Esophagus squamous epithelium (tissue), 5 donors: ENCODE results near the gene SCAANT1. TPM values are rescaled to one million over a fixed set of nuclear protein-coding genes. Genes with fewer than 3 reads are reported as not detected.

Experiments used
- DNase-seq: peaks from one replicate; lab custom pipeline; 2025; lab: John Stamatoyannopoulos, UW
- H3K27ac ChIP-seq, 4 donors: fragments of 200-600 bp; sonication (generic); one replicate each; pipeline ENCODE4 v1.5.1; 2016 to 2019; ENCODE audit warnings: mild to moderate bottlenecking in 1 of 4
- H3K27me3 ChIP-seq, 4 donors: fragments of 200-600 bp; sonication (generic); 1 replicate in 3 of 4; 2 replicates in 1 of 4; pipeline versions ENCODE4 v1.5.1 to v1.6.0; 2017 to 2021; ENCODE audit warnings: antibody characterized with exemption in 1 of 4
- H3K36me3 ChIP-seq, 3 donors: fragments of 200-600 bp; sonication (generic); one replicate each; pipeline ENCODE4 v1.5.1; 2016 to 2019
- H3K4me1 ChIP-seq, 3 donors: fragments of 200-600 bp; sonication (generic); one replicate each; pipeline ENCODE4 v1.5.1; 2017 to 2019
- H3K4me3 ChIP-seq, 4 donors: fragments of 200-600 bp; sonication (generic); 1 replicate in 3 of 4; 2 replicates in 1 of 4; pipeline ENCODE4 v1.5.1; 2016 to 2019; ENCODE audit warnings: mild to moderate bottlenecking in 2 of 4, moderate library complexity in 1 of 4
- H3K9me3 ChIP-seq, 3 donors: fragments of 200-600 bp; sonication (generic); one replicate each; pipeline ENCODE4 v1.5.1; 2016 to 2019
- CTCF ChIP-seq, 6 experiments: fragments of 450-650 bp in 4 of 6; fragments of 200-600 bp in 2 of 6; sonication (generic) in 2 of 6; IDR thresholded peaks; one replicate each; pipeline ENCODE4 v1.5.1; 2016 to 2019; ENCODE audit warnings: antibody characterized with exemption in 6 of 6, mild to moderate bottlenecking in 4 of 6, moderate library complexity in 4 of 6
- POLR2A ChIP-seq, 4 donors: fragments of 450-650 bp; IDR thresholded peaks; one replicate each; pipeline ENCODE4 v1.6.1; 2017; ENCODE audit warnings: antibody characterized with exemption in 4 of 4, mild to moderate bottlenecking in 4 of 4, moderate library complexity in 3 of 4
- WGBS, 2 donors: methylation state at CpG; one replicate each; pipeline ENCODE4 v1.1.5; 2018; 5-methylcytosine and 5-hydroxymethylcytosine counted together
- intact Hi-C: fragments of 100-400 bp; cut with DNase I; formaldehyde crosslinking; loops from one replicate; pipeline ENCODE4 v1.15.0; 2022
- total RNA-seq, 4 donors: library from RNA; depleted of rRNA; stranded (reverse); fragments of >200 nt; gene quantifications; one replicate each; pipeline ENCODE4 v1.1.0, GENCODE V29; 2016
- donor health status: DM: yes; HTN: yes; CAD: no.

The SCAANT1 gene
- total RNA-seq, 4 donors from 2014 or later: not detected

DNA sequence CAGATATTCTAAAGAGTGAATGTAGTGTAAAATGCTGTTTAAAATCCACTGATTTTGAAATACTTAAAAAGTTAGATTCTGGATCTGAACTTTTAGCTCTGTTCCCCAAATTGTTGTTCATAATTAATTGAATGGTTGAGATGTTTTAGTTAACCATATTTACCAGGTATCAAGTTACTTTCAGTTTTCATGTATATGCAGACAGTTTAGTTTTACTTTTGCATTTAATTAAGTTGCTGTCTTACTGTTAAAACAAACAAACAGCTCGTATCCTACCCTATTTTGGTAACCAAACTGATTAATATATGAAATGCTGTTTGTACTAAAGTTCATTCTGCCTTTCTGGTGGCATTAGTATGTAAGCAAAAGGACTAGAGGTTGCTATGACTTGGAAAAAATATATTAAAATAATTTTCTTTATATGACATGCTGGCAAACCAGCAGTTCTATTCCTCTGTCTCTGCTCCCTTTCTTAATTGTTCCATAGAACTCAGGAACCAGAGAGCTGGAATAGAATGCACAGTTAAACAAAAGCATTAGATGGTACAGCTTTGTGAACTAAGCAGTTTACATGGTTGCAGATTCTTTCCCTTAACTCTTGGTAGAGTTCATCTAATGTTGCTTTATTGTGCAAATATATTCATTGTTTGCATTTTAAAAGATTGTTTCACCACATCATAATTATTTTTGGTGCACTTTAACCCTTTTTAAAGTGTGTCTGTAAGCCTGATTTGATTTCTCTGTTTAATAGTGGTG, 39.5 kb upstream of the SCAANT1 start:
- intact Hi-C loops: no loop called here
- no peaks in the 10 kb centered on the region for H3K27me3 ChIP-seq
- 31 to 42% methylated on average over 1 of the region's 1 CpG for WGBS, 2 donors
- no peaks in the 10 kb centered on the region for H3K9me3 ChIP-seq
- no peak overlapping the region for H3K27ac ChIP-seq
- H3K36me3 ChIP-seq: peaks cover 0 to 36% (median 0%) of the 10 kb centered on the region in 3 donors
- H3K4me1 ChIP-seq: peaks cover 0 to 32% (median 5%) of the 10 kb centered on the region in 3 donors
- TF ChIP-seq CTCF (IDR thresholded peaks at IDR 0.05) (no peak), POLR2A (IDR thresholded peaks at IDR 0.05) (no peak)
- H3K4me3 ChIP-seq: no peak overlapping the region
- no peak for DNase-seq

DNA sequence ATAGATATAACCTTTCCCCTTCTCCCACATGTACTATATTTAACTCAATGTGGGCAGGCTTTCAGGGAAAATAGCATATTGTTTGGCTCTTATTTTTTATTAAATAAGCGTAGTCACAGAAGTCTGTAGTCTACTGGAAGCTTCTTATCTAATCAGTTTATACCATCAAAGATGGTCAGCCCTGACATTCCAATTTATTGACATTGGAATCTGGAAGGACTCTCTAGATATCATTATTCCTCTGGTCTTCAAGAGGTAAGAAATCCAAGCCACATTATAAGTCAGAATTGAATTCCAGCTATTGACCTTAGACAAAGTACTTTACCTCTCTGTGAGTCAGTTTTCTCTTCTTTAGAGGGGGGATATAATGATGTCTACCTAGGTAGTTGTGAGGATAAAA, 38.5 kb upstream of the SCAANT1 start:
- no peak overlapping the region for H3K27ac ChIP-seq
- no peak for DNase-seq
- no peaks in the 10 kb centered on the region for H3K9me3 ChIP-seq
- TF ChIP-seq POLR2A (IDR thresholded peaks at IDR 0.05) (no peak), CTCF (IDR thresholded peaks at IDR 0.05) (no peak)
- H3K4me1 ChIP-seq: peaks cover 0 to 34% (median 5%) of the 10 kb centered on the region in 3 donors
- H3K36me3 ChIP-seq: peaks cover 0 to 34% (median 0%) of the 10 kb centered on the region in 3 donors
- no peak overlapping the region for H3K4me3 ChIP-seq
- H3K27me3 ChIP-seq: no peaks in the 10 kb centered on the region
- intact Hi-C loops: no loop called here
- 74 to 90% methylated on average over 1 of the region's 1 CpG for WGBS, 2 donors

DNA sequence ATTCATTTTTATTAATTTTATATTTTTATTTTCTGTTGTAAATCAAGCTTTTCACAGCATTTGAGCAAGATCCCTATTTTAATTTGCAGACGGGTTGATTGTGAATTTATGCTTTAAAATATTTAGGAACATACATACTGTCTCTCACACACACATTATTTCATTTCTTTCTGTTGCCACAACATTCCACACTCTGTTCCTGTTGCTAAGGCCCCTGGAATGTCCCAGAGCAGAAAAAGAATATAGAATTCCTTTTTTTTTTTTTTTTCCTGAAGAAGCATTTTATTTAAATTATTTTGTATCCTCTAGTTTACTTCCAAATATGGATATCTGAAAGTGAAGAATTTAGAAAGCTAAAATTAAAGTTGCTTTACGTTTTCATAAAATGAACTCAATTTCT, 36.8 kb upstream of the SCAANT1 start:
- H3K9me3 ChIP-seq: no peaks in the 10 kb centered on the region
- TF ChIP-seq CTCF (IDR thresholded peaks at IDR 0.05) (no peak), POLR2A (IDR thresholded peaks at IDR 0.05) (no peak)
- no peak overlapping the region for H3K27ac ChIP-seq
- no peak for DNase-seq
- peaks cover 0 to 39% (median 0%) of the 10 kb centered on the region in 3 donors for H3K36me3 ChIP-seq
- intact Hi-C loops: no loop called here
- peaks cover 0 to 37% (median 5%) of the 10 kb centered on the region in 3 donors for H3K4me1 ChIP-seq
- no peaks in the 10 kb centered on the region for H3K27me3 ChIP-seq
- WGBS, 2 donors: 75 to 77% methylated on average over 2 of the region's 2 CpGs
- no peak overlapping the region for H3K4me3 ChIP-seq

DNA sequence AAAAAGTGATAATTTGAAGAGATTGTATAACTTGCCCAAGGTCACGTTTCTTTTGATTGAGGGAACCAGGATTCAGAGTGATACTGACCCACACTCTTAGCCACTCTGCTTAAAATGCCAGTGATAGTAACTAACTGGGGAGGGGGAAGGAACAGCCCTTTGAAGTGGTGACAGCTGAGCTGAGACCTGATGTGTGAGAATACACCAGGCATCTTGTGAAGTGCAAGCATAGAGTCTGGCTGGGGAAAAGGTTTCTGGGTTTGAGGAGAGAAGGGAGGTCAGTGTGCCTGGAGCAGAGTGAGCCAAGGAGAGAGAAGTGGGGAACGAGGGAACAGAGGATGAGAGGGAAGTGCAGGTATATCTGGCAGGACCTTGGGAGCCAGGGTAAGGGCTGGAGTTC, 35.4 kb upstream of the SCAANT1 start:
- intact Hi-C loops: no loop called here
- Histone ChIP-seq H3K4me3 (no peak overlapping the region), H3K4me1 (peaks cover 0 to 31% (median 5%) of the 10 kb centered on the region in 3 donors), H3K27me3 (no peaks in the 10 kb centered on the region), H3K36me3 (peaks cover 0 to 32% (median 0%) of the 10 kb centered on the region in 3 donors), H3K27ac (no peak overlapping the region), H3K9me3 (no peaks in the 10 kb centered on the region)
- no peak for TF ChIP-seq CTCF (IDR thresholded peaks at IDR 0.05)
- TF ChIP-seq POLR2A (IDR thresholded peaks at IDR 0.05): no peak
- 71 to 85% methylated on average over 2 of the region's 2 CpGs for WGBS, 2 donors
- no peak for DNase-seq

DNA sequence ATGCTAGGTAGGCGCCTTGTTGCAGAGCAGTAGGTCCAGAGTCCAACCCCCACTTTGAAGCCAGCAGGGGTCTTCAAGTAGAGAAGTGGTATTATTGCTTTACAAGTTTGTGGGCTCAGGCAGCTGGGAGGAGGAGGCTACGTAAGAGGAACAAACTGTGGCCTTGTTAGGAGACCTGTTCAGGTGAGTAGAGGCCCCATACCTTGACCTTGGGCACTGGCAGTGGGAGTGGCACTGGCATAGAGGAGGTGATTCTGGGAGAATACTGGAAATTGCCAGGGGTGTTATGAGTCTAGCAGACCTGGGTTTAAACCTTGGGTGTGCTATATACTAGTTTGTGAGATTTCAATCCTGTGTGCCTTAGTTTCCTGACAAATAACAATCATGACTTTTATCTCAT, 34.6 kb upstream of the SCAANT1 start:
- DNase-seq: no peak
- Histone ChIP-seq H3K4me3 (no peak overlapping the region), H3K9me3 (no peaks in the 10 kb centered on the region), H3K4me1 (peaks cover 0 to 24% (median 5%) of the 10 kb centered on the region in 3 donors), H3K27ac (no peak overlapping the region), H3K27me3 (no peaks in the 10 kb centered on the region), H3K36me3 (peaks cover 0 to 29% (median 0%) of the 10 kb centered on the region in 3 donors)
- no peak for TF ChIP-seq CTCF (IDR thresholded peaks at IDR 0.05)
- intact Hi-C loops: no loop called here
- WGBS, 2 donors: 93 to 100% methylated on average over 2 of the region's 2 CpGs
